H1 (cell line): ENCODE data around the gene PMS1. TPM values are rescaled to one million over a fixed set of nuclear protein-coding genes. Genes with fewer than 3 reads are reported as not detected.

ENCODE experiments used
- CTCF ChIA-PET: fragments of 300-600 bp; sonication (Branson Sonifier 250); formaldehyde crosslinking; loops from one replicate; lab custom pipeline; 2021; ENCODE audit not compliant: partially characterized antibody; lab: Charles Lee
- POLR2A ChIA-PET: fragments of 300-600 bp; sonication (Branson Sonifier 250); formaldehyde crosslinking; loops from one replicate; lab custom pipeline; 2021; ENCODE audit warnings: inconsistent platforms; ENCODE audit not compliant: partially characterized antibody; lab: Charles Lee
- DNase-seq, 2 experiments: peaks; one replicate each; pipeline versions ENCODE4 v3.0.0 to v3.0.0-alpha.2; 2010 to 2022; ENCODE audit warnings: low spot score in 2 of 2, low read depth in 1 of 2, mixed read lengths in 1 of 2
- FAIRE-seq: peaks from 2 replicates; lab custom pipeline; 2011; peaks lifted over from hg19 to GRCh38; lab: Jason Lieb, UNC
- H2AFZ ChIP-seq: 2 replicates; pipeline ENCODE4 v1.8.1; 2012; ENCODE audit warnings: low read length, inconsistent platforms
- H2AK5ac ChIP-seq: 2 replicates; pipeline ENCODE4 v1.6.1; 2013; ENCODE audit warnings: low read depth, low read length
- H2BK120ac ChIP-seq: replicated peaks from 2 replicates; pipeline ENCODE3; 2013; ENCODE audit warnings: low read depth, low read length, inconsistent platforms
- H2BK12ac ChIP-seq: 2 replicates; pipeline ENCODE4 v1.6.1; 2013; ENCODE audit warnings: low read depth, low read length
- H2BK15ac ChIP-seq: 2 replicates; pipeline ENCODE4 v1.6.1; 2013; ENCODE audit warnings: low read length
- H2BK20ac ChIP-seq: 2 replicates; pipeline ENCODE4 v1.6.1; 2013; ENCODE audit warnings: low read length
- H2BK5ac ChIP-seq: 2 replicates; pipeline ENCODE4 v1.6.1; 2013; ENCODE audit warnings: low read depth, low read length
- H3K14ac ChIP-seq: 2 replicates; pipeline ENCODE4 v1.6.1; 2013; ENCODE audit warnings: inconsistent platforms; ENCODE audit not compliant: insufficient read length
- H3K18ac ChIP-seq: 2 replicates; pipeline ENCODE4 v1.6.1; 2013; ENCODE audit warnings: low read length; ENCODE audit errors: extremely low read depth
- H3K23ac ChIP-seq: 2 replicates; pipeline ENCODE4 v1.6.1; 2013; ENCODE audit warnings: inconsistent platforms; ENCODE audit not compliant: insufficient read length
- H3K23me2 ChIP-seq: 2 replicates; pipeline ENCODE4 v1.6.1; 2013; ENCODE audit warnings: low read depth, low read length
- H3K27ac ChIP-seq: 2 replicates; pipeline ENCODE4 v1.6.1; 2011; ENCODE audit warnings: low read depth, low read length, inconsistent platforms
- H3K27me3 ChIP-seq, 4 experiments: replicated peaks in 1 of 4; 1 replicate in 1 of 4; 2 replicates in 3 of 4; pipeline versions ENCODE4 v1.6.1 to v1.8.1; 2011 to 2013; ENCODE audit warnings: low read length in 3 of 4, mild to moderate bottlenecking in 3 of 4, inconsistent platforms in 2 of 4, mixed read lengths in 2 of 4, moderate library complexity in 1 of 4; ENCODE audit not compliant: control insufficient read depth in 3 of 4, insufficient read depth in 3 of 4; ENCODE audit errors: extremely low read depth in 1 of 4
- H3K36me3 ChIP-seq, 4 experiments: 2 replicates each; pipeline versions ENCODE4 v1.6.1 to v1.8.1; 2011 to 2013; ENCODE audit warnings: mild to moderate bottlenecking in 4 of 4, low read length in 3 of 4, moderate library complexity in 2 of 4, control low read depth in 1 of 4, inconsistent platforms in 1 of 4; ENCODE audit not compliant: insufficient read depth in 4 of 4, control insufficient read depth in 2 of 4
- H3K4ac ChIP-seq: replicated peaks from 2 replicates; pipeline ENCODE3; 2013; ENCODE audit warnings: low read length, low read depth, mixed read lengths, inconsistent platforms; ENCODE audit not compliant: insufficient read length
- H3K4me1 ChIP-seq, 4 experiments: replicated peaks in 1 of 4; 1 replicate in 1 of 4; 2 replicates in 3 of 4; pipeline versions ENCODE4 v1.6.1 to v1.8.1; 2011 to 2013; ENCODE audit warnings: low read length in 3 of 4, inconsistent platforms in 2 of 4, mixed read lengths in 1 of 4; ENCODE audit not compliant: insufficient read depth in 4 of 4, control insufficient read depth in 3 of 4
- H3K4me2 ChIP-seq, 2 experiments: 2 replicates each; pipeline versions ENCODE4 v1.6.1 to v1.8.1; 2011 to 2013; ENCODE audit warnings: low read depth in 2 of 2, low read length in 2 of 2, control low read depth in 1 of 2, inconsistent platforms in 1 of 2, mild to moderate bottlenecking in 1 of 2; ENCODE audit not compliant: insufficient read depth in 1 of 2
- H3K4me3 ChIP-seq, 4 experiments: fragments of 200-600, 300-600 bp in 1 of 4; sonication (generic), shearing (Covaris generic), sonication (Bioruptor Twin) in 1 of 4; 2 replicates each; pipeline versions ENCODE4 v1.5.1 to v1.8.1; 2011 to 2016; ENCODE audit warnings: low read length in 4 of 4, low read depth in 3 of 4, control low read depth in 2 of 4, inconsistent platforms in 2 of 4, mild to moderate bottlenecking in 2 of 4, mixed read lengths in 1 of 4, moderate library complexity in 1 of 4; ENCODE audit not compliant: insufficient read depth in 2 of 4; ENCODE audit errors: extremely low read depth in 1 of 4
- H3K56ac ChIP-seq: replicated peaks from 2 replicates; pipeline ENCODE3; 2013; ENCODE audit warnings: low read depth, mild to moderate bottlenecking, mixed read lengths, low read length, inconsistent platforms; ENCODE audit not compliant: insufficient read length
- H3K79me1 ChIP-seq: 2 replicates; pipeline ENCODE4 v1.6.1; 2013; ENCODE audit warnings: low read depth, low read length, control low read depth
- H3K79me2 ChIP-seq, 2 experiments: 2 replicates each; pipeline versions ENCODE4 v1.6.1 to v1.8.1; 2012 to 2013; ENCODE audit warnings: low read length in 2 of 2, mild to moderate bottlenecking in 2 of 2, inconsistent platforms in 1 of 2; ENCODE audit not compliant: insufficient read depth in 2 of 2, control insufficient read depth in 1 of 2
- H3K9ac ChIP-seq, 4 experiments: replicated peaks in 1 of 4; 1 replicate in 1 of 4; 2 replicates in 3 of 4; pipeline versions ENCODE4 v1.6.1 to v1.8.1; 2011 to 2013; ENCODE audit warnings: low read depth in 3 of 4, low read length in 3 of 4, control low read depth in 2 of 4, mild to moderate bottlenecking in 2 of 4, moderate library complexity in 2 of 4, inconsistent platforms in 1 of 4; ENCODE audit errors: extremely low read depth in 1 of 4
- H3K9me3 ChIP-seq, 2 experiments: 2 replicates each; pipeline versions ENCODE4 v1.6.1 to v1.8.1; 2012 to 2013; ENCODE audit warnings: mild to moderate bottlenecking in 2 of 2, moderate library complexity in 2 of 2, control low read depth in 1 of 2, inconsistent platforms in 1 of 2, low read depth in 1 of 2, low read length in 1 of 2, mixed read lengths in 1 of 2; ENCODE audit not compliant: insufficient read depth in 2 of 2
- H4K20me1 ChIP-seq, 2 experiments: replicated peaks in 1 of 2; 2 replicates each; pipeline versions ENCODE3 to v1.8.1; 2011 to 2013; ENCODE audit warnings: inconsistent platforms in 2 of 2, low read length in 2 of 2, mild to moderate bottlenecking in 1 of 2; ENCODE audit not compliant: insufficient read depth in 2 of 2, control insufficient read depth in 1 of 2
- H4K5ac ChIP-seq: 2 replicates; pipeline ENCODE4 v1.6.1; 2013; ENCODE audit warnings: low read length, low read depth, mixed read lengths, inconsistent platforms; ENCODE audit not compliant: insufficient read length
- H4K8ac ChIP-seq: 2 replicates; pipeline ENCODE4 v1.8.0; 2013; ENCODE audit warnings: mild to moderate bottlenecking, moderate library complexity, low read length, inconsistent platforms; ENCODE audit not compliant: insufficient read depth; ENCODE audit errors: extremely low read depth
- H4K91ac ChIP-seq: replicated peaks from 2 replicates; pipeline ENCODE3; 2013; ENCODE audit warnings: low read length, mixed read lengths, inconsistent platforms; ENCODE audit not compliant: insufficient read length
- CHD1 ChIP-seq: IDR thresholded peaks from 2 replicates; pipeline ENCODE4 v1.6.1; 2012; ENCODE audit warnings: low read depth, low read length, improper control_type of control experiment
- EGR1 ChIP-seq: IDR thresholded peaks from 2 replicates; pipeline ENCODE4 v1.6.1; 2011; ENCODE audit warnings: low read depth, low read length, borderline replicate concordance
- FOSL1 ChIP-seq: IDR thresholded peaks from 2 replicates; pipeline ENCODE4 v1.6.1; 2011; ENCODE audit warnings: mild to moderate bottlenecking, low read depth, low read length, moderate library complexity; ENCODE audit not compliant: insufficient read depth
- GTF2F1 ChIP-seq: IDR thresholded peaks from 2 replicates; pipeline ENCODE4 v1.6.1; 2012; ENCODE audit warnings: low read depth, low read length, improper control_type of control experiment, borderline replicate concordance
- PHF8 ChIP-seq: fragments of 200-600 bp; sonication (generic); conservative IDR thresholded peaks from 2 replicates; pipeline ENCODE4 v1.7.1; 2012; ENCODE audit warnings: low read depth, mild to moderate bottlenecking, inconsistent platforms, low read length, moderate library complexity
- POU5F1 ChIP-seq: IDR thresholded peaks from 2 replicates; pipeline ENCODE4 v1.6.1; 2011; ENCODE audit warnings: low read depth, mild to moderate bottlenecking, low read length, moderate library complexity
- RXRA ChIP-seq: IDR thresholded peaks from 2 replicates; pipeline ENCODE4 v1.6.1; 2011; ENCODE audit warnings: low read depth, mild to moderate bottlenecking, low read length, moderate library complexity; ENCODE audit not compliant: insufficient read depth
- TCF12 ChIP-seq: IDR thresholded peaks from 2 replicates; pipeline ENCODE4 v1.6.1; 2011; ENCODE audit warnings: low read depth, mild to moderate bottlenecking, low read length
- ZNF274 ChIP-seq: IDR thresholded peaks from 2 replicates; pipeline ENCODE4 v1.7.0; 2012; ENCODE audit warnings: low read length, borderline replicate concordance; ENCODE audit errors: extremely low read depth
- WGBS, 2 experiments: shearing (Covaris generic) in 1 of 2; methylation state at CpG; one replicate each; pipeline versions ENCODE4 v1.1.6 to v1.1.7; 2013 to 2015; ENCODE audit warnings: low lambda C conversion rate in 2 of 2, mixed read lengths in 2 of 2, inconsistent platforms in 1 of 2, low coverage in 1 of 2, missing lambda C conversion rate in 1 of 2; ENCODE audit not compliant: insufficient replicate concordance in 2 of 2, insufficient coverage in 1 of 2, insufficient read length in 1 of 2; ENCODE audit errors: extremely low coverage in 1 of 2, missing lambda C conversion rate in 1 of 2; 5-methylcytosine and 5-hydroxymethylcytosine counted together
- polyA plus RNA-seq, 7 experiments: library from polyadenylated mRNA; depleted of rRNA in 3 of 7; stranded (reverse) in 5 of 7; unstranded in 2 of 7; fragments of >200 nt in 5 of 7; fragments of 200-250 nt in 2 of 7; gene quantifications; 1 replicate in 5 of 7; 2 replicates in 1 of 7; 4 replicates in 1 of 7; pipeline versions ENCODE4 v1.2.1 to v1.2.3, GENCODE V29; 2011 to 2013; ENCODE audit warnings: missing spikeins in 2 of 7, mixed read lengths in 2 of 7
- total RNA-seq: library from RNA; stranded (reverse); fragmentation: NEBNext Ultra II Directional; extraction: Animal tissue kit (Norgen Biotek cat#: 25700); gene quantifications from 2 replicates; pipeline ENCODE4 v1.2.1, GENCODE V29; 2021

The PMS1 gene
- total and polyA plus RNA-seq, 2 of the 8 experiments (the other 6 are each of a cell fraction or from before 2014, with no cell fraction given) = 13.1 to 59.7 TPM

- no peak overlapping the region for H2BK120ac ChIP-seq
- H3K4me2 ChIP-seq = no peak overlapping the region
- FAIRE-seq = no peak
- no peak overlapping the region for H3K18ac ChIP-seq
- no peak overlapping the region for H3K23ac ChIP-seq
- no peak overlapping the region for H3K27ac ChIP-seq
- H3K79me2 ChIP-seq = no peaks in the 10 kb centered on the region
- H3K56ac ChIP-seq = no peak overlapping the region
- DNase-seq = no peak
- H2BK12ac ChIP-seq = no peak overlapping the region
- H2BK20ac ChIP-seq = no peak overlapping the region
- H4K20me1 ChIP-seq = no peaks in the 10 kb centered on the region
- no peaks in the 10 kb centered on the region for H3K23me2 ChIP-seq
- H4K91ac ChIP-seq = no peak overlapping the region
- no peak overlapping the region for H4K5ac ChIP-seq
- no peaks in the 10 kb centered on the region for H3K79me1 ChIP-seq
- CTCF ChIA-PET = interaction anchor here (1.2 kb wide), 1 partner anchor 8 kb away, joined by 3 read pairs; the partner anchor contains the start of gene OSGEPL1
- WGBS, 2 experiments = 43% methylated on average over 6 of the region's 6 CpGs; no CpG with 5 or more reads in 1 of the 2 experiments
- H2AFZ ChIP-seq = no peak overlapping the region
- no peaks in the 10 kb centered on the region for H3K4me1 ChIP-seq
- no peak overlapping the region for H3K4ac ChIP-seq
- H3K9ac ChIP-seq = no peak overlapping the region
- no peaks in the 10 kb centered on the region for H3K9me3 ChIP-seq
- no peaks in the 10 kb centered on the region for H3K27me3 ChIP-seq
- no peak overlapping the region for H4K8ac ChIP-seq
- H3K4me3 ChIP-seq = no peak overlapping the region
- no peak overlapping the region for H3K14ac ChIP-seq
- H2BK15ac ChIP-seq = no peak overlapping the region
- H2AK5ac ChIP-seq = no peak overlapping the region
- H3K36me3 ChIP-seq = peaks cover 9 to 66% (median 29%) of the 10 kb centered on the region in 4 experiments
- no peak overlapping the region for H2BK5ac ChIP-seq
- POLR2A ChIA-PET = interaction anchor here (6.1 kb wide), 1 partner anchor 8 kb away, joined by 28 read pairs; the partner anchor contains the start of gene OSGEPL1
- TF ChIP-seq PHF8 (no peak), CHD1 (no peak), POU5F1 (no peak), GTF2F1 (no peak), ZNF274 (no peak), TCF12 (no peak), EGR1 (no peak), FOSL1 (no peak), RXRA (no peak)
These were observed 13.5 kb upstream of the PMS1 start for GRCh38 chr2:189770590-189771322.
